ENCODE results near the gene MSL3. TPM values are rescaled to one million over a fixed set of nuclear protein-coding genes. Genes with fewer than 3 reads are reported as not detected.

MSL3 gene
- total RNA-seq, 1 experiment from 2014 or later = 17.0 TPM

- Histone ChIP-seq H3K4me1 (ENCODE audit: control insufficient read depth, insufficient read depth, low read length) (no peaks in the 10 kb centered on the region), H3K27me3 (ENCODE audit: control insufficient read depth, insufficient read depth, low read length) (no peaks in the 10 kb centered on the region), H3K27ac (ENCODE audit: low read length) (no peak overlapping the region), H3K36me3 (ENCODE audit: control insufficient read depth, insufficient read depth, low read length) (no peaks in the 10 kb centered on the region), H3K9me3 (ENCODE audit: control insufficient read depth, insufficient read depth, low read depth, low read length) (no peaks in the 10 kb centered on the region), H3K4me3 (ENCODE audit: low read depth in 2 of 2, low read length in 2 of 2) (no peak overlapping the region)
- BruUV-seq (replicated peaks) = no TSS peak
- DNase-seq (ENCODE audit: low read depth, low spot score) (no peak), ATAC-seq (no peak)
- intact Hi-C loops (cut with micrococcal nuclease; ENCODE audit: unreplicated experiment) = no loop called here
- in situ Hi-C loops (cut with HindIII; ENCODE audit: low pct_unique_long_range_greater_than_20kb, low sequenced_read_pairs) = no loop called here
- TF ChIP-seq SIN3A (IDR thresholded peaks at IDR 0.05; ENCODE audit: borderline replicate concordance, insufficient read depth, low read depth, low read length) = no peak
- no peak for TF ChIP-seq POLR2AphosphoS5 (IDR thresholded peaks at IDR 0.05; ENCODE audit: low read depth, low read length)
- TF ChIP-seq, protein P1, sequence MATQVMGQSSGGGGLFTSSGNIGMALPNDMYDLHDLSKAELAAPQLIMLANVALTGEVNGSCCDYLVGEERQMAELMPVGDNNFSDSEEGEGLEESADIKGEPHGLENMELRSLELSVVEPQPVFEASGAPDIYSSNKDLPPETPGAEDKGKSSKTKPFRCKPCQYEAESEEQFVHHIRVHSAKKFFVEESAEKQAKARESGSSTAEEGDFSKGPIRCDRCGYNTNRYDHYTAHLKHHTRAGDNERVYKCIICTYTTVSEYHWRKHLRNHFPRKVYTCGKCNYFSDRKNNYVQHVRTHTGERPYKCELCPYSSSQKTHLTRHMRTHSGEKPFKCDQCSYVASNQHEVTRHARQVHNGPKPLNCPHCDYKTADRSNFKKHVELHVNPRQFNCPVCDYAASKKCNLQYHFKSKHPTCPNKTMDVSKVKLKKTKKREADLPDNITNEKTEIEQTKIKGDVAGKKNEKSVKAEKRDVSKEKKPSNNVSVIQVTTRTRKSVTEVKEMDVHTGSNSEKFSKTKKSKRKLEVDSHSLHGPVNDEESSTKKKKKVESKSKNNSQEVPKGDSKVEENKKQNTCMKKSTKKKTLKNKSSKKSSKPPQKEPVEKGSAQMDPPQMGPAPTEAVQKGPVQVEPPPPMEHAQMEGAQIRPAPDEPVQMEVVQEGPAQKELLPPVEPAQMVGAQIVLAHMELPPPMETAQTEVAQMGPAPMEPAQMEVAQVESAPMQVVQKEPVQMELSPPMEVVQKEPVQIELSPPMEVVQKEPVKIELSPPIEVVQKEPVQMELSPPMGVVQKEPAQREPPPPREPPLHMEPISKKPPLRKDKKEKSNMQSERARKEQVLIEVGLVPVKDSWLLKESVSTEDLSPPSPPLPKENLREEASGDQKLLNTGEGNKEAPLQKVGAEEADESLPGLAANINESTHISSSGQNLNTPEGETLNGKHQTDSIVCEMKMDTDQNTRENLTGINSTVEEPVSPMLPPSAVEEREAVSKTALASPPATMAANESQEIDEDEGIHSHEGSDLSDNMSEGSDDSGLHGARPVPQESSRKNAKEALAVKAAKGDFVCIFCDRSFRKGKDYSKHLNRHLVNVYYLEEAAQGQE (IDR thresholded peaks at IDR 0.05; ENCODE audit: insufficient read depth in 1 of 2, low read depth in 2 of 2, low read length in 1 of 2) = no peak
- TF ChIP-seq TCF7L2 (IDR thresholded peaks at IDR 0.05; ENCODE audit: low read depth, low read length) = no peak
- TF ChIP-seq CTCF (IDR thresholded peaks at IDR 0.05) = no peak
- ChIA-PET POLR2A (no interaction called here), CTCF (no interaction called here)
Measured at GRCh38 chrX:11784543-11784942, 26.5 kb downstream of the MSL3 start.

DNA sequence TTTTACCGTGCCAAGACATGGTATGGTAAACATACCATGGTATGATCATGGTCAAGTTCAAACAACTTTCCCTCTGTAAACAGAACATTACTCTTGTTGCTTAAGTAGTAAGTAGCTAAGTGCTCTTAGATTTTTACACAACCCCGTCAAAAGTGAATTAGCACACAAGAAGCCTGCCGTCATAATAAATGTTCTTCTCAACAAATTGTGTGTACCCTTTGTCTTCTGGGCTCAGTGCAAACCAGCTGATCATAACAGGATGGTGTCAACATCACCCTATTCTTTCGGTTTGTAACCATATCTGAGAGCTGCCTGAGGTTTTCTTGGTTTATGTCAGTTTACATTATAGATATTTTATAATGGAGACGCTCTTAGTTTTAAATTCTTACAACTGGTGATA is 28.8 kb downstream of the MSL3 start:
- no peak for DNase-seq (ENCODE audit: low read depth, low spot score)
- Histone ChIP-seq H3K4me1 (ENCODE audit: control insufficient read depth, insufficient read depth, low read length) (no peaks in the 10 kb centered on the region), H3K9me3 (ENCODE audit: control insufficient read depth, insufficient read depth, low read depth, low read length) (no peaks in the 10 kb centered on the region), H3K27ac (ENCODE audit: low read length) (no peak overlapping the region), H3K36me3 (ENCODE audit: control insufficient read depth, insufficient read depth, low read length) (no peaks in the 10 kb centered on the region), H3K27me3 (ENCODE audit: control insufficient read depth, insufficient read depth, low read length) (no peaks in the 10 kb centered on the region), H3K4me3 (ENCODE audit: low read depth in 2 of 2, low read length in 2 of 2) (no peak overlapping the region)
- BruUV-seq (replicated peaks) = no TSS peak
- ATAC-seq = no peak
- CTCF ChIA-PET = no interaction called here
- TF ChIP-seq, protein P1 (IDR thresholded peaks at IDR 0.05; ENCODE audit: insufficient read depth in 1 of 2, low read depth in 2 of 2, low read length in 1 of 2) = no peak
- no peak for TF ChIP-seq TCF7L2 (IDR thresholded peaks at IDR 0.05; ENCODE audit: low read depth, low read length)
- no peak for TF ChIP-seq POLR2AphosphoS5 (IDR thresholded peaks at IDR 0.05; ENCODE audit: low read depth, low read length)
- no peak for TF ChIP-seq SIN3A (IDR thresholded peaks at IDR 0.05; ENCODE audit: borderline replicate concordance, insufficient read depth, low read depth, low read length)
- no peak for TF ChIP-seq CTCF (IDR thresholded peaks at IDR 0.05)
- intact Hi-C loops (cut with micrococcal nuclease; ENCODE audit: unreplicated experiment) (no loop called here), in situ Hi-C loops (cut with HindIII; ENCODE audit: low pct_unique_long_range_greater_than_20kb, low sequenced_read_pairs) (no loop called here)
- POLR2A ChIA-PET = no interaction called here

Data from Panc1 (cell line).